Fibroblast of upper back skin (primary cell): ENCODE results near the gene PLA2G5.

Experiments
- DNase-seq: peaks from one replicate; pipeline ENCODE4 v3.0.0-alpha.2; 2013

The PLA2G5 gene

DNA sequence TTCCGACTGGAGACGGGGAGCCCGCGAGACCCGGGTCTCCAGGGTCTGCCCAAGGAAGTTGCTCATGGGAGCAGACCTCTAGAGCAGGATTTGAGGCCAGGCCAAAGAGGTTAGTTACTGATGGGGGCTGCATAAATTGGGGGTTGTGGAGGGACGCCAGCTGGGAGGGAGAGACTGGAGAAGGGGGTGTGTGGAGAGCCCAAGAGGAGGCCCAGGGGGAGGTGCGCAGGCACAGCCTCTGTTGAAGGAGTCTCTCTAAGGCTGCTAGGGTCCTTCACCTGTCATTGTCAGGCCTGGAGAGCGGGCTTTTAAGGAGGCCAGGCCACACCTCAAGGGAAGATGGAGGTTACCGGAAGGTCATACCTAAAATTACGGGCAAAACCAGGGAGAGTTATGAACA, 363 bp downstream of the PLA2G5 start:
- no peak for DNase-seq

DNA sequence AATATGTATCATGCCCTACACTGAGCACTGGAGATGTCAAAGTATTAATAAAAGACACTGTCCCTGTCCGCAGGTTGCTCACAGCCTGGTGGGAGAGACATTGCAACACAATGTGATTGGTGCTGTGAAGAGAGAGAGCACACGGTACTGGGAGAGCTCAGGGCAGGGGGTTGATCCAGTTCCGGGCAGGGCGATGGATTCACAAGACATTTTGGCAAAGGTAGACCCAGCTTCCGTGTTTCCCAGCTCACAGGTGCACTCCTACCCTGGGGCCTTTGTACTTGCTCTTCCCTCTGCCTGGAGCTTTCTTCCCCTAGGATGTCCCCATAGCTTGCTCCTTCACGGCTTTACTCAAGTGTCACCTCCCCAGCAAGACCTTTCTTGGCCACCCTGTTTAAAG, 1.4 kb downstream of the PLA2G5 start:
- DNase-seq = no peak

DNA sequence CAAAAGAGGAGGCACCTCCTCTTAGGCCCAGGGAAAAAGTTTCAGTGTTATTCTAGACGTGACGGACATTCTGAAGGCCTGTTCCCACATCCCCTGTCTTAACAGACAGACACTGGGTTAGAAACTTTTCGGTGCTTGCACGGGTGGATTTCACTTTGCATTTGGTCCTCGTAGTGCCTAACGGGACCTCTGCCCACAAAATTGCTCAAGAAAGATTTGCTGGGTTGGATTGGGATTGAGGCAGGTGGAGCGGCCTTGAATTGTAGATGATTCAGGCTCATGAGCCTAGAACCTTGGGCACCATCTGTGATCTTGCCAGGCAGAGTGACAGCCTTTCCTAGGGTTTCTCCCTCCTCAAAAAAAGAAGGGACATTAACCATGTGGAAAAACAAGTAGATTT, 2.8 kb downstream of the PLA2G5 start:
- no peak for DNase-seq

DNA sequence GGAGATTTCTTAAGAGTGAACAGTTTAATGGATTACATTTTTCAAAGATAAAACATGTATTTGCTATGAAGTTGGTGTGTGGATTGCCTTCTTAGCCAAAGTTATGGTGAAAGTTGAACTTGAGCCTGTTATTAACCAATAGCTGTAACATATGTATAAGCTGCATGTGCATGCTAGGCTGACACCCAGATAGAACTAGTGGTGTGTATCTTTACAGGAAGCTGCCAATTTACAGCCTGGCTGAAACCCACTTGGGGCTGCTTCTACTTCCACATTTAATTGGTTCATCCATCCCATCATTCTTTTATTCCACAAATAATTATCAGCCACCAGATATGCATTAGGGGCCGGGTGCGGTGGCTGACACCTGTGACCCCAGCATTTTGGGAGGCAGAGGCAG, 3.3 kb downstream of the PLA2G5 start:
- DNase-seq = no peak

DNA sequence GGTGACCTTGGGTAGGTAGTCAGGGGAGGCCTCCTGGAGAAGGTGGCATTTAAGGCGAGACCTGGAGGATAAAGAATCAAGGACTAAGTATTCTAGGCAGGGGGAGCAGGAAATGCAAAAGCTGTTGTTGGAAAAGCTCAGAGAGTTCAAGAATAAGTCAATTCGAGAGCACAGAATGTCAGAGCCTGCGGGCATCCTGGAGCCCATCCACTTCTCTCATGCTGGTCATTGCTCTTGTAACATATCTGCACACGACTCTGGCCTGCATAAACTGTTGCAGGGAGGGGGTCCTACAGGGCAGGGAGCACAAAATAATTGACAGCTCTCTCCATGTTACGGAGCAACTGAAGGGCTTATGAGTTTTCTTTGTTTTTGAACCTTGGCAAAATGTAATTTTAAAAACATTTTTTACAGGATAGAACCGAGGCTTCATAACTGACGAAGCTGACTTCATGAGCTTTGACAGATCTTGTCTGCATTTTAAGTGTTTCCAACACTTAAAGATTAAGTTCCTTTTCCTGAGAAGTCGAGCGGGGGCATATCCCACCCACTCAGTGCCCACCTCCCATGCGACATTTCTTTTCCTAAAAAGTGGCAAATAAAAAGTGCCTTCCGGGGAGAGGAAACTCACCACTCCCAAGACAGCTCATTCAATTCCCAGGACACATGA, 4.2 kb downstream of the PLA2G5 start:
- no peak for DNase-seq

DNA sequence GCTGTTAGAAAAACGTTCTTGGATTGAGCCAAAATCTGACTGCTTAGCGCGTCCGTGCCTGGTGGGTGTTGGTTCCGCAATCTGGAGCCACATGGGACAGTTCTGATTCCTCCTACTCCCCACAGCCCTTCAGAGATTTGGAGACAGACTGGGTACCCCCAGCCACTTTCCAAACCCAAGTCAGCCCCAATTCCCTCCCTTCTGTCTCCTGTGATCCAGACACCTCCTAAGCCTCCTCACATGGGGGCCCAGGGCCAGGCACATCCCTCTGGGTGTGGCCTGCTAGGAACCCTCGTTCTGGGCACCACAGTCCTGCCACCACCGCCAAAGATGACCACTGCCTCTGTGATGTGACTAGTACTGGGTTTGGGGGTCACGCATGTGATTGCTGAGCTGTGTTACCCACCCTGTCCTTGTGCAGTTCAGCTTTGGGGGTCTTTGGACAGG, 4.8 kb downstream of the PLA2G5 start:
- peak; percentile 10 for DNase-seq

DNA sequence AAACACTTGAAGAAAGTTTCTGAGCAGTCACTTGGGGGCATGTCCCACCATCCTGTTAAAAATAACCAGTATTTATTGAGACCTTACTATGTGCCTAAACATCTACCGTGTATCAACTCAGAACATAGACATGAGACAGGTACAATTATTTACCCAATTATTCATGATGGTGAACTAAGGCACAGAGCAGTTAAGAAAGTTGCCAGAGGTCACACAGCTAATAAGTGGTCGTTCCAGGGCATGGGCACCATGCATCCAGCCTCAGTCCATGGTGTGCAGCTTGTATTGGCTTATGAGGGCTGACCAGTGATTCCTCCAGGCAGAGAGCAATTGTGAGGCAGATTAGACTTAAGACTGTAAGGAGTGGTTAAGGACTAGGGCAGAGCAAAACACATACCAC, 5.4 kb downstream of the PLA2G5 start:
- no peak for DNase-seq

DNA sequence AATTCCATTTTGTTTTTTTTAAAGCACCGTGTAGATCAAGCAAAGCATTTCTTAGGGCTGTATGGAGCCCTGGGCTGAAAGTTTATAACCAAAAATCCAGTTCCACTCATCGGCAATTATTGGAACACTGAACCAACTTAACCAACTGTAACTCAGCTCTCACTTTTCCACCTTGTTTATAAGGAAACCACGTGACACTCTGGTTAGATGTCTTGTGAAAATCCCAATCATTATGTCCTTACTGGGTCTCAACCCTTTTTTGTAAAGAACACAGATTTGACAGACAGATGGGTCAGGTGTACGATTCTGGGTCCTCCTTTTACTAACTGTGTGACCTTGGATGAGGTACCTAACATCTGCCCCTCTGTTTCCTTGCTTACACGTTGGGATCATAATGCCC, 6.2 kb downstream of the PLA2G5 start:
- no peak for DNase-seq

DNA sequence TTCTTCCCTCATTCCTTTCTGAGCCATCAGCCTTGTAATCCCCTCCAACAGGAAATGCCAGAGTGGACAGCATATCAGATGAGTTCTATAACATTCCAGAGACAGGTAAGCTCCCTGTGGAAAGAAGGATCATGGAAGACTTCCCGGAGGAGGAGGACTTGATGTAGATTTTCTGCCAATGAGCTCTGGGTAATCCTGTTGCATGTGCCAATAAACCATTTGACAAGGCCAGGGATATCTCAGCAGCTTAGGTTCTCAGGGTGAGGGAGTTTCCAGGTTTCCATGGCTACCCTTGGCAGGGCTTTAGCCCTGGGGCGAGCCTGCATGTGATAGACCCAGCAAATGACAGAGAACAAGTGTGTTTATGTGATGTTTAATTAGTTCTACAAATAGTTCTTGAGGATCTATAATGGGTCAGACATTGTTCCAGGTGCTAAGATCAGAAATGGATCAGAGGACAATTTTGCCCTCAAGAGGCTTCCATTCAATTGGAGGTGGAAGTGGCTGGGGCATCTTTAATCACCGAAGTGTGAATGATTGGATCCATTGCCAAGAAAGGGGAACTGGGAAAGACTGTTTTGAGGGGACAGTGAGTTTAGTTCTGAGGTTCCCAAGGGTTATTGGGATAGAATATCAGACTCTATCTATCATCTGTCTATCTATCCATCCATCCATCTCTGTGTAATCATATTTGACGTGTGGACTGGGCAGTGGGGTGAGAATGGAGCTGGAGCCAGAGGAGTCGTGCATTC, 6.9 kb downstream of the PLA2G5 start:
- no peak for DNase-seq

DNA sequence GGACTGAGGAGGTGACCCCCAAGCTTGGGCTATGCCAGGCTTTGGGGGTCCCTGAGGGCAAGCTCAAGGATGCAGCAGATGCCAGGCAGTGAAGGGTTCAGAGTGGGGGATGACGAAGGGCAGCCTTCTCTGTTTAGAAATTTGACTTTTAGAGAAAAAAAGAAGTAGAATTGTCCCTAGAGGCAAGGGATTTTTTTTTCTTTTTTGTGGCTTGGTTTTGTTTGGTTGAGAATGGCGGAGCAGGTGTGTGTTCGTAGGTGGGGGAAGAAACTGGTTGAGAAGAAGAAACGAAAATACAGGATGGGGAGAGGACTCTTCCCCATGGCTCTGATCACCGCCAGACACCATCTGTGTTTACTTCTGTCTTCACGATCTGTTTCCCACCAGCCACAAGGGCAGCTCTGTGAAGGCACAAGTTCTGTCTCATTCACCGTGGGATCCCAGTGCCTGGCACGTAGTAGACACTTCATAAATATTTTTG, 8.2 kb downstream of the PLA2G5 start:
- DNase-seq = no peak

DNA sequence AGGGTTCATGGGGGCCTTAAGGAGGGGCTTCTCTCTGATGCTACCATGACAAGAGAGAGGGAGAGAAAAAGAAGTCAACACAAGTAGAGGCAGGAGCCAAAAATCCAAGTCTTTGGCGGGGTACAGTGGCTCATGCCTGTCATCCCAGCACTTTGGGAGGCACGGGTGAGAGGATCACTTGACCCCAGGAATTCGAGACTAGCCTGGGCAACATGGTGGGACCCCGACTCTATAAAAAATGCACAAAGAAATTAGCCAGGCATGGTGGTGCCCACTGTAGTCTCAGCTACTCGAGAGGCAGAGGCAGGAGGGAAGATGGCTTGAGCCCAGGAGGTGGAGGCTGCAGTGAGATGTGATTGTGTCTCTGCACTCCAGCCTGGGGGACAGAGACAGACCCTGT, 8.7 kb downstream of the PLA2G5 start:
- DNase-seq = no peak

DNA sequence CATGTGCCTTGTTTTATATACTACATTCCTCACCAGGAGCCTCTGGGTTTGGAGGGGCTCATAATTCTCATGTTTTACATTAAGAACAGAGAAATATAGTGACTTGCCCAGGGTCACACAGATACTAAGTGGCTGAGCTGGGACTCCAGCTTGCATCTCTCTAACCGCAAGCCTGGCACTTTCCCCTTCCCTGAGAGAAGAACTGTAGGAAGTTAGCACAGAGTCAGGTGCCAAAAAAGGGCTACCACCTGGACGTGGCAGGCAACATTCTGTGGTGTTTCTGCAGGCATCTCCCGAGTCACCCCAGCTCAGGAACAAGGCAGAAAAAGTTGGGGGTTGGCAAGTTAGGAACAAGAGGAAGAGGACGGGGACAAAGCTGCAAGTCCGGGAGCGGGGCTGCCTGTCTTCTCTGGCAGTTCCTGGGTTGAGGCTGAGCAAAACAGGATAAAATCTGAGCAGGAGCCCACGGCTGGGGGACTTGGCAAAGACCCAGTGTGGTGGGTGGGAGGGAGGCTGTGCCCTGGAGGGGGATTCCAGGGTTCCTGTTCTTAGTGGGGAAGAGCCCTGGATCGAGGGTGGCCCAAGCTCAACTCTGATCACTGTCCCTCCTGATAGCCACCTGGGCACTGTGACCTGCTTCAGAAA, 9.8 kb downstream of the PLA2G5 start:
- DNase-seq = no peak

DNA sequence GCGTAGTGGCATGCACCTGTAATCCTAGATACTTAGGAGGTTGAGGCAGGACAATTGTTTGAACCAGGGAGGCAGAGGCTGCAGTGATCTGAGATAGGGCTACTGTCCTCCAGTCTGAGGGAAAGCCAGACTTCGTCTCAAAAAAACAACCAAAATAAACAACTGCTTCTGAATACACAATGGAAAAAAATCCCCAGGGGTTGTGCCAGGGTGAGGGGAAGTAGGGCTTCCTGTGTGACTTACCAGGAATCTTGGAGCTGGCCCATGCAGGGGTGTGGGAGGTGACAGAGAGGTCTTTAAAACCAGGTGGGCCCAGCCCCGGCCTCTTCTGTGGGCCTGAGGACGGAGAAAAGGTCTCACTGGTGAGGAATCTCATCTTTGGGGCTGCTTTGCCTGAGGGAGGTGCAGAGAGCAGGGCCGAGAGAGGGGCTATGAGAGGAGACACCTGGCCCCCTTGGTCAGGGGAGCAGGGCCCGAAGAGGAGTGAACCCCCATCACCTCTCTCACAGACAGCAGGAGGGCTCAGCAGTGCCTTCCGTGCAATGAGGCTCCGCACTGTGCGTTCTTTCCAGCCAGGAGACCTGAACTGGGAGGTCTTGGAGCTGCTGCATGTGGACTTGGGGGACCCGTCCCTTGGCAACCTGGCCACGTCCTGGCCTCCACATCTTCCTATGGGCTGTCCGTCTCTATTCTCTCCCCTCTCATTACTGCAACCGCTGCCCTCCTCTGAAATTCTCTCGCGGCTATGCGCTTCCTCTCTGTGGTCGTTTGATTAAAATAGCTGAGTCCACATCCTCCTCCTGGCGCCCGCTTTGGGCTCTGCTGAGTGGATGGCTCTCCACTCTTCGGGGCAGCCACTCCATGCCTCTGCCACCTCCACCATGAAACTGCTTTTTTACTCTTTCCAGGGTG, 10.7 kb downstream of the PLA2G5 start:
- DNase-seq = no peak

DNA sequence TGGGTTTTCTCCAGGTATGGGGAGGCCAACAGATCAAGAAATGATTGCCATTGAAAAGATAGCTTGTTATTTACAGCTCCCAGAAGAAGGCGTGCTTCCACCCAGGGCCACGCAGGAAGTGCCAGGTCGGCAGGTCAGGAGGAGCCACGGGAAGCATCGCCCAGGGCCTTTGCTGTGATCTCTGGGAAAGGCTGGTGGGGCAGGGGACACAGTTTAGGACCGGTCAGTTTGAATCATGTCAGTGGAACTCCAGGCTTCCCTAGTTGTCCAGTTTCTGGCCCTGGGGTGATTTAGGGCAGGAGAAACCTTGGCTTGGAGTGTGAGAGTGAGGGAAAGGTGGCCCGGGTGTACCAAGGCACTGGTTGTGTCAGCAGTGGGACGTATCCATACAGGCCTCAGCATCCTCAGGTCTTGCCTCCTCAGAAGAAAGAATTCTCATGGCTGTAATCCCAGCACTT, 11.4 kb downstream of the PLA2G5 start:
- DNase-seq = no peak

DNA sequence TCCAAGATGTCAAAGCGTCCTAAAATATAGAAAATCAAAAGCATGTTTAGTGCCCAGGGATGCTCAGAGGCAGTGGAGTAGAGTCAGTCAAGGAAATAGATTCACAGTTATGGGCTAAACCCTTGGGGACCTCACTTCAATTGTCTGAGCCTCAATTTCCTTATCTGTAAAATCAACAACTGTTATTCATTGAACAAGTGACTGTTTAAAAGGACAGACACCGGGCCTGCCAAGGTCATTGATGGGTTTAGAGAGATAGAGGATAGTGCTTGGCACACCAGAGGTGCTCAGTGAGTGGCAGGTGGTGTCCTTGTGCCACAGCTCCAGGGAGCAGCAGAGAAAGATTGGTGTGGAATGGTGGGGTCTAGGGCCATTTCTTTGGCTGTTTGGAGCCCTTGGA, 12.8 kb downstream of the PLA2G5 start:
- DNase-seq = no peak

DNA sequence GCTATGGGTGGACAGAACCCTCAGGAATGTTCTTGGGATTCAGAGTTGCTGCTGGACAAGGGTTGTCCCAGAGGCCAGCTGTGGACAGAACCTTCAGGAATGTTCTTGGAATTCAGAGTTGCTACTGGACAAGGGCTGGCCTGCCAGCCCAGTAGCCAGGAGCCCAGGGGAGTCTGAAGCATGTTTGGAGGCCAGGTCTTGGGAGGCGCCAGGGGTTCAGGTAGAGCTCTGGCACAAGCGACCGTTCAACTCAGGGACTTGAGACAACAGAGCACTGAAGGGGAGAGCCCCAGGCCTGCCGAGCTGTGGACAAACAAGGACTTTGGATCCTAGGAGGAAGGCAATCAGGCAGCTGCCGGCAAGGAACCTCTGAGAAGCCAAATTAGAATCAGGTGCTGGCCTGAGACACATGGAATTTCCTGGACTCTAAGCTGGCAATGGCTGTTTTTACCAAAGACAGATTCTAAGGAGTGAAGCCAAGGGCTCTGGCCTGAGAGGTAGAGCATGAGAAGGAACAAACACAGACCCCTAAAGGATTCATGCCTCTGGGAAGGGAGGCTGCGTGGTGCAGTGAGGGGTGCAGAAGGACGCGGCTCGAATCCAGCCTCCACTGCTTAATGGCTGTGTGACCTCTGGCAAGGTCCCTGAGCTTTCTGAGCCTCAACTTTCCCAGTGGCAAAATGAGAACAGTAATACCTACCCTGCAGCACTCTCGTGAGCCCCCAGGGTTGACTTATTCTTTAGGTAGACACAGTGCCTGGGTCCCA, 13.4 kb downstream of the PLA2G5 start:
- no peak for DNase-seq

DNA sequence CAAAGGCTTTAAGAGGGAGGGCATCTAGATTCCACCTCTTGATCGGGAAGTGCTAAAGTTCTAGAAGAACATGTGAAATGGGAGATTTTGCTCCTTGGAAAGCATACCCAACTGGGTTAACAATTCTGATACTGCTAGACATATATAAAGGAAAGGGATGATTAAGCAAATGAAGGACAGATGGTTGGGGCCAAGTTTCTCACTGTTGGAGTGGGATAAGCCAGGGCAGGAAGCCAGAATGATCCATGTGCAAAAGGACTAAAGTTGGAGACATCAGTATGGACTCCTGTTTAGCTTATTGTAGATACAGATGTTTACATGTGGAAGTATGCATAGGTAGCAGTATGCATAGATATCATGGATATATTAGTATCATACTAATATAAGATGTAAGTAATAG, 16.8 kb downstream of the PLA2G5 start:
- DNase-seq = no peak

DNA sequence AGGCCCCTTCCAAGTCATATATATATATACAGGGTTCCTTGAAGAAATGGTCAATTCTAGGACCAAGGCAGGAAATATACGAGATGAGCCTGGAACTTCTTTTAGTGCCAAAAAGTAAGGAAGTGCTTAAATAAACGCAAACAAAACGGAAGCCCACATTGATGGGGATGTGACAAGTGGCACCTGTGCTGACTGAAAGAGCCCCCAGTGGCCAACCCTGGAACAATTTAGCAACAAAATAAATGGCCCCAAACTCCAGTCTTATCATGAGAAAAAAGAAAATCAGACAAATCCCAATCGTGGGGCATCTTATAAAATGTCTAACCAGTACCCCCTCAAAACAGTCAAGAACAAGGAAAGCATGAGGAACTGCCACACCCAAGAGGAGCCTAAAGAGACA, 17.7 kb downstream of the PLA2G5 start:
- DNase-seq = no peak

DNA sequence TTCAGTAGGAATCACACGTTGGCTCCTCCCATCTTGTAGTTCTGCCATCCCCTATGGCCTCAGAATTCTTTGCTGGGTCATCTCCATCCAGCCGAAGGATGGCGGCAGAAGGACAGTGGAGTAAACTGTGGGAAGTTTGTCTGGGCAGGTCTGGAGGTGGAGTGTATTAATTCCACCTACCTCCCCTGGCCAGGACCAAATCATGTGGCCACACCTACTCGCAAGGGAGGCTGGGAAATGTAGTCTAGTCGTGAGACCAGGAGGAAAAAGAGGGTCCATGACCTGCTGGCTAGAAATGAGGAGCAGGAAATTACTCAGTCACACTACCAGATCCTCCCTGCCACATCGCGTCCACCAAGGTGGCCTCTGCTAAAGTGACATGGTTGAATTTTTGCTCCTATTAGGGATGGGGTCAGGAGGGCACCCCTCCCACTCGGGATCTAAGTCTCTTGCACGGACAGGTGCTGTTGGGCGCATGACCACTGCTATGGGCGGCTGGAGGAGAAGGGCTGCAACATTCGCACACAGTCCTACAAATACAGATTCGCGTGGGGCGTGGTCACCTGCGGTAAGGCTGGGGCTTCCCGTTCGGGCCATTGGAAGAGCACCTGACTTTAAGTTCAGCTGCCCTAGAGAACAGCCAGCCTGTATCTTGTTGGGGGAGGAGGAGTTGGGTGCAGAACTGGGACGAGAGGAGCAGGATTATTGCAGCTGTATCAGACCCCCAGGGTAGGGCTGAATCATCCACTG, 19.5 kb downstream of the PLA2G5 start:
- no peak for DNase-seq

DNA sequence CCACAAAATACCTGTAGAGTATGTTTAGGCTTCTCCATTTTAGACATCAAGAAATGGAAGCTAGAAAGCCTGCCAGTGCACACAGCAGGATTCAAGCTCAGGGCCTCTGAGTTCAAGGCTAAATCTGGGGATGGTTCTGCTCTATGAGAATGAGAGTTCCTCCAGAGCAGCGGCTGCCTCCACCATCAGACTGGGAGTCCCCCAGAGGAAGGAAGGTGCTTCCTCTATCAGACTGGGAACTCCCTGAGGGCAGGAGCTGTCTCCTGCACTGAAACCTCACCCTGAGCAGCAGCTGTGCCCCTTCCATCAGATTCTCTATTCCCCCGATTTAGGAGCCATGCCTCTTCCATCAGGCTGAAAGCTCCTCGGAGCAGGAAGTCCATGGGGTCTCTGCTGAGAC, 20.1 kb downstream of the PLA2G5 start:
- no peak for DNase-seq

DNA sequence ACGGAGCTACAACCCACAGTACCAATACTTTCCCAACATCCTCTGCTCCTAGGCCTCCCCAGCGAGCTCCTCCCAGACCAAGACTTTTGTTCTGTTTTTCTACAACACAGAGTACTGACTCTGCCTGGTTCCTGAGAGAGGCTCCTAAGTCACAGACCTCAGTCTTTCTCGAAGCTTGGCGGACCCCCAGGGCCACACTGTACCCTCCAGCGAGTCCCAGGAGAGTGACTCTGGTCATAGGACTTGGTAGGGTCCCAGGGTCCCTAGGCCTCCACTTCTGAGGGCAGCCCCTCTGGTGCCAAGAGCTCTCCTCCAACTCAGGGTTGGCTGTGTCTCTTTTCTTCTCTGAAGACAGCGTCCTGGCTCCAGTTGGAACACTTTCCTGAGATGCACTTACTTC, 20.6 kb downstream of the PLA2G5 start:
- DNase-seq = no peak
